Measurements from ENCODE around the gene GFAP. TPM values are rescaled to one million over a fixed set of nuclear protein-coding genes. Genes with fewer than 3 reads are reported as not detected.

The GFAP gene
- total RNA-seq, 1 donor from 2014 or later = not detected

- Histone ChIP-seq H3K4me3 (ENCODE audit: low read depth, low read length) (no peak overlapping the region), H3K36me3 (ENCODE audit: control insufficient read depth, insufficient read depth, low read length) (no peaks in the 10 kb centered on the region), H3K27me3 (ENCODE audit: control insufficient read depth, insufficient read depth, low read length) (no peaks in the 10 kb centered on the region)
- no peak for DNase-seq (ENCODE audit: low read depth)
- TF ChIP-seq CTCF (IDR thresholded peaks at IDR 0.05; ENCODE audit: insufficient read depth, low read length, poor library complexity, severe bottlenecking) = no peak
Observed at GRCh38 chr17:44941712-44942331, 26.5 kb upstream of the GFAP start.

- DNase-seq (ENCODE audit: low read depth) = no peak
- H3K4me3 ChIP-seq (ENCODE audit: low read depth, low read length) = no peak overlapping the region
- H3K27me3 ChIP-seq (ENCODE audit: control insufficient read depth, insufficient read depth, low read length) = no peaks in the 10 kb centered on the region
- no peaks in the 10 kb centered on the region for H3K36me3 ChIP-seq (ENCODE audit: control insufficient read depth, insufficient read depth, low read length)
- TF ChIP-seq CTCF (IDR thresholded peaks at IDR 0.05; ENCODE audit: insufficient read depth, low read length, poor library complexity, severe bottlenecking) = no peak
Observed at GRCh38 chr17:44940768-44941167, 25.5 kb upstream of the GFAP start.

- H3K4me3 ChIP-seq (ENCODE audit: low read depth, low read length) = no peak overlapping the region
- no peak for DNase-seq (ENCODE audit: low read depth)
- no peak for TF ChIP-seq CTCF (IDR thresholded peaks at IDR 0.05; ENCODE audit: insufficient read depth, low read length, poor library complexity, severe bottlenecking)
- no peaks in the 10 kb centered on the region for H3K27me3 ChIP-seq (ENCODE audit: control insufficient read depth, insufficient read depth, low read length)
- no peaks in the 10 kb centered on the region for H3K36me3 ChIP-seq (ENCODE audit: control insufficient read depth, insufficient read depth, low read length)
Observed at GRCh38 chr17:44940317-44940716, 25.0 kb upstream of the GFAP start.

- no peak overlapping the region for H3K4me3 ChIP-seq (ENCODE audit: low read depth, low read length)
- no peaks in the 10 kb centered on the region for H3K27me3 ChIP-seq (ENCODE audit: control insufficient read depth, insufficient read depth, low read length)
- DNase-seq (ENCODE audit: low read depth) = no peak
- TF ChIP-seq CTCF (IDR thresholded peaks at IDR 0.05; ENCODE audit: insufficient read depth, low read length, poor library complexity, severe bottlenecking) = no peak
- H3K36me3 ChIP-seq (ENCODE audit: control insufficient read depth, insufficient read depth, low read length) = no peaks in the 10 kb centered on the region
Observed at GRCh38 chr17:44935116-44935515, 19.8 kb upstream of the GFAP start.

- TF ChIP-seq CTCF (IDR thresholded peaks at IDR 0.05; ENCODE audit: insufficient read depth, low read length, poor library complexity, severe bottlenecking) = no peak
- no peaks in the 10 kb centered on the region for H3K27me3 ChIP-seq (ENCODE audit: control insufficient read depth, insufficient read depth, low read length)
- H3K36me3 ChIP-seq (ENCODE audit: control insufficient read depth, insufficient read depth, low read length) = no peaks in the 10 kb centered on the region
- H3K4me3 ChIP-seq (ENCODE audit: low read depth, low read length) = no peak overlapping the region
- no peak for DNase-seq (ENCODE audit: low read depth)
Observed at GRCh38 chr17:44934745-44935105, 19.4 kb upstream of the GFAP start.
